ENCODE measurements around the gene MRPL1. TPM values are rescaled to one million over a fixed set of nuclear protein-coding genes. Genes with fewer than 3 reads are reported as not detected.

The MRPL1 gene
- total RNA-seq, 2 experiments from 2014 or later = 22.6 to 37.4 TPM

GRCh38 chr4:77958897-77959296 lies 96.3 kb downstream of the MRPL1 start:
- intact Hi-C loops (cut with micrococcal nuclease; ENCODE audit: unreplicated experiment) = no loop called here
- Histone ChIP-seq H3K4me1 (ENCODE audit: insufficient read depth, low read length, poor library complexity, severe bottlenecking) (no peaks in the 10 kb centered on the region), H2AFZ (ENCODE audit: low read length) (no peak overlapping the region), H3K9me2 (ENCODE audit: insufficient read depth, low read length) (no peaks in the 10 kb centered on the region), H3K36me3 (ENCODE audit: insufficient read depth, low read length) (peaks cover 11% of the 10 kb centered on the region), H3K27ac (ENCODE audit: low read depth, low read length, poor library complexity, severe bottlenecking) (no peak overlapping the region), H3K4me3 (ENCODE audit: low read depth, low read length, poor library complexity, severe bottlenecking) (no peak overlapping the region), H3K79me2 (ENCODE audit: insufficient read depth, low read depth, low read length) (no peaks in the 10 kb centered on the region), H3K4me2 (ENCODE audit: low read length) (no peak overlapping the region), H3K9me3 (ENCODE audit: low read length) (no peaks in the 10 kb centered on the region), H4K20me1 (ENCODE audit: insufficient read depth, low read length) (no peaks in the 10 kb centered on the region)
- CTCF ChIA-PET (ENCODE audit: unreplicated experiment) = no interaction called here
- POLR2A ChIA-PET = no interaction called here
- BruUV-seq (replicated peaks) = no TSS peak
- TF ChIP-seq CTCF (conservative IDR thresholded peaks at IDR 0.05; ENCODE audit: low read length) = no peak
- TF ChIP-seq EZH2phosphoT487 (IDR thresholded peaks at IDR 0.05; ENCODE audit: borderline replicate concordance, low read depth, low read length) = no peak
- no peak for DNase-seq (ENCODE audit: low spot score)

- no peak overlapping the region for H3K27ac ChIP-seq (ENCODE audit: low read depth, low read length, poor library complexity, severe bottlenecking)
- no peak overlapping the region for H3K4me2 ChIP-seq (ENCODE audit: low read length)
- ChIA-PET CTCF (ENCODE audit: unreplicated experiment) (no interaction called here), POLR2A (interaction anchor here (0.8 kb wide), 1 partner anchor 141 kb away, joined by 3 read pairs; no protein-coding TSS in a partner anchor)
- intact Hi-C loops (cut with micrococcal nuclease; ENCODE audit: unreplicated experiment) = loop anchor here (5.0 kb wide), 1 partner anchor 558 kb away; no protein-coding TSS in a partner anchor
- no peaks in the 10 kb centered on the region for H3K9me2 ChIP-seq (ENCODE audit: insufficient read depth, low read length)
- DNase-seq (ENCODE audit: low spot score) = peak; percentile 66
- no peak for TF ChIP-seq EZH2phosphoT487 (IDR thresholded peaks at IDR 0.05; ENCODE audit: borderline replicate concordance, low read depth, low read length)
- peak; percentile 98 for TF ChIP-seq CTCF (conservative IDR thresholded peaks at IDR 0.05; ENCODE audit: low read length)
- H2AFZ ChIP-seq (ENCODE audit: low read length) = no peak overlapping the region
- no TSS peak for BruUV-seq (replicated peaks)
- no peaks in the 10 kb centered on the region for H3K79me2 ChIP-seq (ENCODE audit: insufficient read depth, low read depth, low read length)
- H3K4me3 ChIP-seq (ENCODE audit: low read depth, low read length, poor library complexity, severe bottlenecking) = no peak overlapping the region
- no peaks in the 10 kb centered on the region for H3K4me1 ChIP-seq (ENCODE audit: insufficient read depth, low read length, poor library complexity, severe bottlenecking)
- peaks cover 2% of the 10 kb centered on the region for H3K36me3 ChIP-seq (ENCODE audit: insufficient read depth, low read length)
- H3K9me3 ChIP-seq (ENCODE audit: low read length) = no peaks in the 10 kb centered on the region
- H4K20me1 ChIP-seq (ENCODE audit: insufficient read depth, low read length) = no peaks in the 10 kb centered on the region
Measured at GRCh38 chr4:77959566-77960338, 97.1 kb downstream of the MRPL1 start.

GRCh38 chr4:77960367-77960766 lies 97.7 kb downstream of the MRPL1 start:
- Histone ChIP-seq H3K4me3 (ENCODE audit: low read depth, low read length, poor library complexity, severe bottlenecking) (no peak overlapping the region), H3K4me1 (ENCODE audit: insufficient read depth, low read length, poor library complexity, severe bottlenecking) (no peaks in the 10 kb centered on the region), H4K20me1 (ENCODE audit: insufficient read depth, low read length) (no peaks in the 10 kb centered on the region), H3K9me3 (ENCODE audit: low read length) (no peaks in the 10 kb centered on the region), H3K79me2 (ENCODE audit: insufficient read depth, low read depth, low read length) (no peaks in the 10 kb centered on the region), H2AFZ (ENCODE audit: low read length) (no peak overlapping the region), H3K9me2 (ENCODE audit: insufficient read depth, low read length) (no peaks in the 10 kb centered on the region), H3K4me2 (ENCODE audit: low read length) (no peak overlapping the region), H3K27ac (ENCODE audit: low read depth, low read length, poor library complexity, severe bottlenecking) (no peak overlapping the region), H3K36me3 (ENCODE audit: insufficient read depth, low read length) (no peaks in the 10 kb centered on the region)
- no TSS peak for BruUV-seq (replicated peaks)
- intact Hi-C loops (cut with micrococcal nuclease; ENCODE audit: unreplicated experiment) = loop anchor here (5.0 kb wide), 1 partner anchor 557 kb away; no protein-coding TSS in a partner anchor
- POLR2A ChIA-PET = interaction anchor here (0.8 kb wide), 1 partner anchor 142 kb away, joined by 3 read pairs; no protein-coding TSS in a partner anchor
- no peak for TF ChIP-seq EZH2phosphoT487 (IDR thresholded peaks at IDR 0.05; ENCODE audit: borderline replicate concordance, low read depth, low read length)
- no peak for TF ChIP-seq CTCF (conservative IDR thresholded peaks at IDR 0.05; ENCODE audit: low read length)
- CTCF ChIA-PET (ENCODE audit: unreplicated experiment) = no interaction called here
- no peak for DNase-seq (ENCODE audit: low spot score)
